Upper lobe of right lung (tissue), 1 donor: ENCODE measurements around the gene CNTNAP2. TPM values are rescaled to one million over a fixed set of nuclear protein-coding genes. Genes with fewer than 3 reads are reported as not detected.

Source experiments
- ATAC-seq: fragments of 200-7000 bp; cut with Tn5 transposase; one replicate; pipeline ENCODE4 v1.9.1; 2020; ENCODE audit warnings: mild to moderate bottlenecking, moderate library complexity
- DNase-seq: peaks from one replicate; pipeline ENCODE4 v3.0.0-alpha.2; 2020
- H3K27ac ChIP-seq: fragments of 200-600 bp; one replicate; pipeline ENCODE4 v1.8.0; 2022
- H3K27me3 ChIP-seq: fragments of 200-600 bp; one replicate; pipeline ENCODE4 v1.8.0; 2022; ENCODE audit warnings: mild to moderate bottlenecking
- H3K36me3 ChIP-seq: fragments of 200-600 bp; one replicate; pipeline ENCODE4 v1.8.0; 2022
- H3K4me1 ChIP-seq: fragments of 200-600 bp; one replicate; pipeline ENCODE4 v1.8.0; 2022
- H3K4me3 ChIP-seq: fragments of 200-600 bp; one replicate; pipeline ENCODE4 v1.8.0; 2022; ENCODE audit warnings: mild to moderate bottlenecking
- H3K9me3 ChIP-seq: fragments of 200-600 bp; one replicate; pipeline ENCODE4 v1.8.0; 2022
- intact Hi-C: fragments of 100-400 bp; cut with DNase I; formaldehyde crosslinking; loops from one replicate; pipeline ENCODE4 v1.11.0; 2022
- total RNA-seq: library from RNA; stranded (reverse); fragmentation: NEBNext Ultra II Directional; extraction: Animal tissue kit (Norgen Biotek cat#: 25700); gene quantifications from one replicate; pipeline ENCODE4 v1.2.1, GENCODE V29; 2021
- TF ChIP-seq, protein P1 (sequence below): fragments of 200-600 bp; IDR thresholded peaks from one replicate; pipeline ENCODE4 v1.8.0; 2022; ENCODE audit warnings: antibody characterized with exemption
- donor health status: DM: no; HTN: yes; CAD: no; lungs with severe emphysema.

Gene CNTNAP2
- total RNA-seq, 1 donor from 2014 or later, result 0.41 TPM

GRCh38 chr7:147279514-147279913 lies 1162.9 kb downstream of the CNTNAP2 start:
- Histone ChIP-seq H3K4me1 (no peaks in the 10 kb centered on the region), H3K27ac (no peak overlapping the region), H3K27me3 (no peaks in the 10 kb centered on the region), H3K36me3 (no peaks in the 10 kb centered on the region), H3K9me3 (peaks cover 3% of the 10 kb centered on the region), H3K4me3 (no peak overlapping the region)
- intact Hi-C loops, result no loop called here
- TF ChIP-seq, protein P1, sequence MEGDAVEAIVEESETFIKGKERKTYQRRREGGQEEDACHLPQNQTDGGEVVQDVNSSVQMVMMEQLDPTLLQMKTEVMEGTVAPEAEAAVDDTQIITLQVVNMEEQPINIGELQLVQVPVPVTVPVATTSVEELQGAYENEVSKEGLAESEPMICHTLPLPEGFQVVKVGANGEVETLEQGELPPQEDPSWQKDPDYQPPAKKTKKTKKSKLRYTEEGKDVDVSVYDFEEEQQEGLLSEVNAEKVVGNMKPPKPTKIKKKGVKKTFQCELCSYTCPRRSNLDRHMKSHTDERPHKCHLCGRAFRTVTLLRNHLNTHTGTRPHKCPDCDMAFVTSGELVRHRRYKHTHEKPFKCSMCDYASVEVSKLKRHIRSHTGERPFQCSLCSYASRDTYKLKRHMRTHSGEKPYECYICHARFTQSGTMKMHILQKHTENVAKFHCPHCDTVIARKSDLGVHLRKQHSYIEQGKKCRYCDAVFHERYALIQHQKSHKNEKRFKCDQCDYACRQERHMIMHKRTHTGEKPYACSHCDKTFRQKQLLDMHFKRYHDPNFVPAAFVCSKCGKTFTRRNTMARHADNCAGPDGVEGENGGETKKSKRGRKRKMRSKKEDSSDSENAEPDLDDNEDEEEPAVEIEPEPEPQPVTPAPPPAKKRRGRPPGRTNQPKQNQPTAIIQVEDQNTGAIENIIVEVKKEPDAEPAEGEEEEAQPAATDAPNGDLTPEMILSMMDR, result no peak
- ATAC-seq (no peak), DNase-seq (no peak)

GRCh38 chr7:147279964-147280374 lies 1163.4 kb downstream of the CNTNAP2 start:
- ATAC-seq (no peak), DNase-seq (no peak)
- H3K27ac ChIP-seq, result no peak overlapping the region
- intact Hi-C loops, result no loop called here
- TF ChIP-seq, protein P1, result no peak
- H3K9me3 ChIP-seq, result peaks cover 2% of the 10 kb centered on the region
- no peaks in the 10 kb centered on the region for H3K4me1 ChIP-seq
- H3K36me3 ChIP-seq, result no peaks in the 10 kb centered on the region
- H3K27me3 ChIP-seq, result no peaks in the 10 kb centered on the region
- H3K4me3 ChIP-seq, result no peak overlapping the region

GRCh38 chr7:147282204-147282603 lies 1165.6 kb downstream of the CNTNAP2 start:
- DNase-seq (no peak), ATAC-seq (no peak)
- Histone ChIP-seq H3K4me3 (no peak overlapping the region), H3K9me3 (no peaks in the 10 kb centered on the region), H3K27ac (no peak overlapping the region), H3K4me1 (no peaks in the 10 kb centered on the region), H3K27me3 (no peaks in the 10 kb centered on the region), H3K36me3 (no peaks in the 10 kb centered on the region)
- TF ChIP-seq, protein P1, result no peak
- intact Hi-C loops, result no loop called here

- H3K36me3 ChIP-seq, result no peaks in the 10 kb centered on the region
- intact Hi-C loops, result no loop called here
- no peak for ATAC-seq
These were observed 1179.6 kb downstream of the CNTNAP2 start for GRCh38 chr7:147296201-147296600.

GRCh38 chr7:147296986-147297385 lies 1180.4 kb downstream of the CNTNAP2 start:
- intact Hi-C loops, result no loop called here
- H3K27me3 ChIP-seq, result no peaks in the 10 kb centered on the region
- H3K27ac ChIP-seq, result no peak overlapping the region
- ATAC-seq (no peak), DNase-seq (no peak)
- H3K36me3 ChIP-seq, result no peaks in the 10 kb centered on the region
- TF ChIP-seq, protein P1, result no peak
- no peak overlapping the region for H3K4me3 ChIP-seq
- H3K4me1 ChIP-seq, result no peaks in the 10 kb centered on the region
- H3K9me3 ChIP-seq, result no peaks in the 10 kb centered on the region

More at GRCh38 chr7:147296201-147296600, 1179.6 kb downstream of the CNTNAP2 start:
- Histone ChIP-seq H3K9me3 (no peaks in the 10 kb centered on the region), H3K27me3 (no peaks in the 10 kb centered on the region), H3K4me3 (no peak overlapping the region), H3K27ac (no peak overlapping the region), H3K4me1 (no peaks in the 10 kb centered on the region)
- DNase-seq, result no peak
- TF ChIP-seq, protein P1, result no peak

DNA sequence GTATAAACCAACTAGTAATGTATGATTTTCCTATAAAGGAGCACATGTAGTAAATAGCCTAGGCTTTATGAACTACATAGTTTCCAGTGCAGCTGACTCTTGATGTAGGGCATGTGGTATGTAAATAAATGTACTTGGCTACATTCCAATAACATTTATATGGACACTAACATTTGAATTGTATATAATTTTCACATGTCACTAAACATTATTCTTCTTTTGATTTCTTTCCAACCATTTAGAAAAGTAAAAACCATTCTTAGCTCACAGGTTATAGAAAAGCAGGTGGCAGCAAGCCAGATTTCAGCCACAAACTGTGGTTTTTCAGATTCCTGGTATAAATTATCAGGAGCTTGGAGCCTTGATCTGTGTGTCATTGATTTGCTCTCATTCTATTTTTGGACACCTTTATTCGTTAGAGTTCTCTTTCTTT lies 1182.0 kb downstream of the CNTNAP2 start:
- ATAC-seq (no peak), DNase-seq (no peak)
- Histone ChIP-seq H3K4me1 (no peaks in the 10 kb centered on the region), H3K9me3 (no peaks in the 10 kb centered on the region), H3K36me3 (no peaks in the 10 kb centered on the region), H3K27ac (no peak overlapping the region), H3K27me3 (no peaks in the 10 kb centered on the region), H3K4me3 (no peak overlapping the region)
- intact Hi-C loops, result no loop called here
- TF ChIP-seq, protein P1, result no peak
